ENCODE results near the gene LYPLAL1.

- TF ChIP-seq ZMYM2 (CRISPR knock-in tag; IDR thresholded peaks at IDR 0.05) (no peak), SMAD1 (CRISPR knock-in tag; IDR thresholded peaks at IDR 0.05; ENCODE audit: borderline replicate concordance, low read depth) (no peak), ZHX1 (CRISPR knock-in tag; IDR thresholded peaks at IDR 0.05; ENCODE audit: low read depth) (no peak), ATM (IDR thresholded peaks at IDR 0.05; ENCODE audit: borderline replicate concordance) (no peak), RARG (CRISPR knock-in tag; IDR thresholded peaks at IDR 0.05; ENCODE audit: low read depth) (no peak), CHCHD3 (CRISPR knock-in tag; IDR thresholded peaks at IDR 0.05) (no peak), ADNP (CRISPR knock-in tag; IDR thresholded peaks at IDR 0.05) (no peak)
- TF ChIP-seq, protein P1, sequence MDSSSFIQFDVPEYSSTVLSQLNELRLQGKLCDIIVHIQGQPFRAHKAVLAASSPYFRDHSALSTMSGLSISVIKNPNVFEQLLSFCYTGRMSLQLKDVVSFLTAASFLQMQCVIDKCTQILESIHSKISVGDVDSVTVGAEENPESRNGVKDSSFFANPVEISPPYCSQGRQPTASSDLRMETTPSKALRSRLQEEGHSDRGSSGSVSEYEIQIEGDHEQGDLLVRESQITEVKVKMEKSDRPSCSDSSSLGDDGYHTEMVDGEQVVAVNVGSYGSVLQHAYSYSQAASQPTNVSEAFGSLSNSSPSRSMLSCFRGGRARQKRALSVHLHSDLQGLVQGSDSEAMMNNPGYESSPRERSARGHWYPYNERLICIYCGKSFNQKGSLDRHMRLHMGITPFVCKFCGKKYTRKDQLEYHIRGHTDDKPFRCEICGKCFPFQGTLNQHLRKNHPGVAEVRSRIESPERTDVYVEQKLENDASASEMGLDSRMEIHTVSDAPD (CRISPR knock-in tag; IDR thresholded peaks at IDR 0.05): no peak
- TF ChIP-seq, protein P2, sequence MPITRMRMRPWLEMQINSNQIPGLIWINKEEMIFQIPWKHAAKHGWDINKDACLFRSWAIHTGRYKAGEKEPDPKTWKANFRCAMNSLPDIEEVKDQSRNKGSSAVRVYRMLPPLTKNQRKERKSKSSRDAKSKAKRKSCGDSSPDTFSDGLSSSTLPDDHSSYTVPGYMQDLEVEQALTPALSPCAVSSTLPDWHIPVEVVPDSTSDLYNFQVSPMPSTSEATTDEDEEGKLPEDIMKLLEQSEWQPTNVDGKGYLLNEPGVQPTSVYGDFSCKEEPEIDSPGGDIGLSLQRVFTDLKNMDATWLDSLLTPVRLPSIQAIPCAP (CRISPR knock-in tag; IDR thresholded peaks at IDR 0.05; ENCODE audit: low read depth): no peak
- TF ChIP-seq, protein P3, sequence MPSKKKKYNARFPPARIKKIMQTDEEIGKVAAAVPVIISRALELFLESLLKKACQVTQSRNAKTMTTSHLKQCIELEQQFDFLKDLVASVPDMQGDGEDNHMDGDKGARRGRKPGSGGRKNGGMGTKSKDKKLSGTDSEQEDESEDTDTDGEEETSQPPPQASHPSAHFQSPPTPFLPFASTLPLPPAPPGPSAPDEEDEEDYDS (CRISPR knock-in tag; IDR thresholded peaks at IDR 0.05): no peak
Measured at GRCh38 chr1:219177940-219178339, 4.3 kb downstream of the LYPLAL1 start.
